Activated naive CD8-positive, alpha-beta T cell (primary cell): ENCODE data around the gene DPPA2.

Source experiments
- H3K27ac Mint-ChIP-seq: one replicate; pipeline ENCODE4 v1.8.0; 2021; ENCODE audit warnings: mixed read lengths
- H3K27me3 Mint-ChIP-seq: one replicate; pipeline ENCODE4 v1.8.0; 2021; ENCODE audit warnings: mixed read lengths
- H3K36me3 Mint-ChIP-seq: one replicate; pipeline ENCODE4 v1.8.0; 2021; ENCODE audit warnings: mixed read lengths
- H3K4me1 Mint-ChIP-seq: one replicate; pipeline ENCODE4 v1.8.0; 2021; ENCODE audit warnings: low read depth, mixed read lengths
- H3K4me3 Mint-ChIP-seq: one replicate; pipeline ENCODE4 v1.8.0; 2021; ENCODE audit warnings: mild to moderate bottlenecking, mixed read lengths
- H3K9me3 Mint-ChIP-seq: one replicate; pipeline ENCODE4 v1.8.0; 2021; ENCODE audit warnings: low read depth, mixed read lengths

DPPA2 gene

DNA sequence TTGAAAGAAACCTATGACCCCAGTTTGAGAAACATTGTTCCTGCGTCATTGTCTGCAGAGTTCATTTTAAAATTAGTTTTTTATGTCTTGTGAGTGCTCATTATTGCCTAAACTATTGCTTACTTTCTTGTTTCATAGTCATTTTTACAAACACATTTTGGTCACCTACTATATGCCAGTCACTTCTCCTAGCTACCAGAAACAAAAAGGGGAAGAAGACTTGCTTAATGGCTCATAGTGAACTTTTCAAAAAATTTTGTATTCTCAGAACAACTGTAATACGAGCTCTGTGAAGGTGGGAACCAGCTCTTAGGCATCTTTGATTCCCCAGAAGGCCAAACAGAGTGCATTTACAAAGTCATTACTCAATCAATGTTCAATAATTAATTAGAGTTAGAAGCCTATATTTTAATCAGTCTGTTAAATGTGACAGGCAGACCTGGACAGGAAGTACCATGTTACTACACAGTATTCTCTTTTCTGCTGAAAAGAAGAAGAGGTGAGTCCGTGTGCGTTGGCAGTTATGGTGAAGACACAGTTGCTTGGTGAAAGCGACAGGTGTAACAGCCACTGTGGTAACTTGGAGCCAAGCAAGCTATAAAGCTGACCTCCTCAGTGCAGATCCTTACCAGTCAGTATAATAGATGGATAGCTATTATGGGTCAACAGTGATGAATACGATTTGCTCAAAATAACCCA, 46.6 kb downstream of the DPPA2 start:
- no peak overlapping the region for H3K4me3 Mint-ChIP-seq
- H3K27me3 Mint-ChIP-seq, result peaks cover 1% of the 10 kb centered on the region
- H3K36me3 Mint-ChIP-seq, result no peaks in the 10 kb centered on the region
- H3K4me1 Mint-ChIP-seq, result no peaks in the 10 kb centered on the region
- no peak overlapping the region for H3K27ac Mint-ChIP-seq
- no peaks in the 10 kb centered on the region for H3K9me3 Mint-ChIP-seq

DNA sequence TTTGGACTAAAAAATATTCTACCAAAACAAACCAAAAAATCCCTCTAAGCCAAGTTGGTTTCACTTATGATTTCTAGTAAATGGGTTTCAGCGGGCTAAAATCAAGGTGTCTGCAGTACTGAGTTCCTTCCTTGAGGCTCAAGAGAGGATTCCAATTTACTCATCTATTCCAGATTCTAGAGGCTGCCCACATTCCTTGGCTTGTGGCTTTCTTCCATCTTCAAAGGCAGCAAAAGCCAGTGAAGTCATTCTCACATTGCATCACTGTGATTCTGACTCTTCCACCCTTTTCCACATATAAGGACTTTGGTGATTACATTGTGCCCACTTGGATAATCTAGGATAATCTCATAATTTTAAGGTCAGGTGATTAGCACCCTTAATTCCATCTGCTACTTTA, 48.1 kb downstream of the DPPA2 start:
- Mint-ChIP-seq H3K27ac (no peak overlapping the region), H3K9me3 (no peaks in the 10 kb centered on the region), H3K27me3 (peaks cover 1% of the 10 kb centered on the region), H3K4me3 (no peak overlapping the region), H3K4me1 (no peaks in the 10 kb centered on the region), H3K36me3 (no peaks in the 10 kb centered on the region)

DNA sequence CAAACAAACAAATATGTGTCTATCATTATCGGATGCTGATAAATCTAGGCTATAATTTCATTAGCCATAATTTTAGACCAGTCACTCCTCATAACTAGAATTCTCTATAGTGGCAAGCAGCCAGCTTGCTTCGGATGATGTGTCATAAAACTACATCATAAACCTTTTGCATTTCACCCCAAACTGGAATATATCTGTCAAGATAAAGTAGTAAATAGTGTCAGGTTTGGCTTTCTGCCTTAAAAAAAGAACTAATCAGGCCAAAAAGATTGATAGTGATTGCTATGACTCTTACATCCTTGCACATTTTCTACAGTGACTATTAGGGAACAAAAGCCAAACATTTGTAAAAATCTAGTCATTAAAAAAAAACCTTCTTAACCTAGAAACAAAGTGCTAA, 51.0 kb downstream of the DPPA2 start:
- Mint-ChIP-seq H3K9me3 (no peaks in the 10 kb centered on the region), H3K4me3 (no peak overlapping the region), H3K36me3 (no peaks in the 10 kb centered on the region), H3K4me1 (no peaks in the 10 kb centered on the region), H3K27me3 (no peaks in the 10 kb centered on the region), H3K27ac (no peak overlapping the region)

DNA sequence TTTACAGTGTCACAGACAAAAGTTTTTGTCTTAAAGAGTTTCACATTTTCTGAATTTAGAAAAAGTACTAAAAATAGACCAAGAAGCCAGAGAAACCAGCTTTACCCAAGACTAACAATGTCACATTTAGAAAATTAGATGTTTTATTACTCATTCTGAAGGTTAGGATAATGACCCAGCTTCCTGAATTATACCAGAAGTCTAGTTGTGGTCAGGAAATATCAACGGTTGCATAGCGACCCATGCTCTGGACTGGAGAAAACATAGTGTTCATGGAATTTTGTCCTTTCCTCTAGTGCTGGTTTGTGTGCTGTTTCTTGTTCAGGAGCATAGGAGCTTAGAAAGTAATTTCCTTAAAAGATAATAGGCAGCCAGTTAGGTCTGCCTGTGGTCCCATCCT, 59.0 kb downstream of the DPPA2 start:
- no peaks in the 10 kb centered on the region for H3K9me3 Mint-ChIP-seq
- no peak overlapping the region for H3K4me3 Mint-ChIP-seq
- no peaks in the 10 kb centered on the region for H3K4me1 Mint-ChIP-seq
- H3K36me3 Mint-ChIP-seq, result no peaks in the 10 kb centered on the region
- H3K27me3 Mint-ChIP-seq, result no peaks in the 10 kb centered on the region
- no peak overlapping the region for H3K27ac Mint-ChIP-seq

DNA sequence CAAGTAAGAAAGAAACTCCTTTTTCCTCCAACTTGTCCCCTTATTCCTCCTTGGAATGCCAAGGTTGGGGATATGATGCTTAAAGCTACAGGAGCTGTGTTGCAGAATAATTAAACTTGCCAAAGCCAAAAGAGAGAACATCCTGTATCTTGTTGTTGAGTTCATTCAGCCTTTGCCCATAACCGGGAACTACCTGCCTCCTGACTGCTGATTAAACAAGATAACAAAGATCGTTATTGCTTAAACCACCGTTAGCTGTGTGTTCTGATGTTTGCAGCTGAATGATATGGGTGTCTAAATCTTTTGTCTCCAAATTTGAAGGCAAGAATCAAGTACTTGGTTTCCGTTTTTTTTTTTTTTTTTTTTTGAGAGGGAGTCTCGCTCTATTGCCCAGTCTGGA, 61.5 kb downstream of the DPPA2 start:
- no peak overlapping the region for H3K4me3 Mint-ChIP-seq
- H3K4me1 Mint-ChIP-seq, result no peaks in the 10 kb centered on the region
- no peaks in the 10 kb centered on the region for H3K9me3 Mint-ChIP-seq
- no peaks in the 10 kb centered on the region for H3K36me3 Mint-ChIP-seq
- H3K27me3 Mint-ChIP-seq, result no peaks in the 10 kb centered on the region
- no peak overlapping the region for H3K27ac Mint-ChIP-seq

DNA sequence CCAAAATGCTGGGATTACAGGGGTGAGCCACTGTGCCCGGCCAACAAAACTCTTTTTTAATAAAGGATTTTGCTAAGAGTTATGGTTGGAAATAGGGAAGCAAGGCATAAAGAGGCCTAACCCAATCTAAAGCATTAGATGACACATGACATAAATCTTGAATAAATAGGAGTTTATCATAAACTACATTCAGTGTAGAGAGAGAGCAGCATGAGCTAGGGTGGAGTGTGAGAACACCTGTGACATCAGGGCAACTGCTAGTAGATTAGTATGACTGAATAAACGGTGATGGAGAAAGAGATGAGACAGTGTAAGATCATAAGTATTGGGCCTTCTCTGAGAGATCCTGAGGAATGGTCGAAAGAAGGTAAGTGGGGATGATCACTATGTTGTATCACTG, 63.7 kb downstream of the DPPA2 start:
- no peak overlapping the region for H3K4me3 Mint-ChIP-seq
- no peak overlapping the region for H3K27ac Mint-ChIP-seq
- no peaks in the 10 kb centered on the region for H3K27me3 Mint-ChIP-seq
- H3K36me3 Mint-ChIP-seq, result no peaks in the 10 kb centered on the region
- H3K4me1 Mint-ChIP-seq, result no peaks in the 10 kb centered on the region
- H3K9me3 Mint-ChIP-seq, result no peaks in the 10 kb centered on the region
